Hippocampal formation (tissue), 2 donors: ENCODE data around the gene MYRF.

Experiments used
- DNase-seq, 2 donors: peaks; one replicate each; lab custom pipeline; 2025; lab: John Stamatoyannopoulos, UW

The MYRF gene

DNA sequence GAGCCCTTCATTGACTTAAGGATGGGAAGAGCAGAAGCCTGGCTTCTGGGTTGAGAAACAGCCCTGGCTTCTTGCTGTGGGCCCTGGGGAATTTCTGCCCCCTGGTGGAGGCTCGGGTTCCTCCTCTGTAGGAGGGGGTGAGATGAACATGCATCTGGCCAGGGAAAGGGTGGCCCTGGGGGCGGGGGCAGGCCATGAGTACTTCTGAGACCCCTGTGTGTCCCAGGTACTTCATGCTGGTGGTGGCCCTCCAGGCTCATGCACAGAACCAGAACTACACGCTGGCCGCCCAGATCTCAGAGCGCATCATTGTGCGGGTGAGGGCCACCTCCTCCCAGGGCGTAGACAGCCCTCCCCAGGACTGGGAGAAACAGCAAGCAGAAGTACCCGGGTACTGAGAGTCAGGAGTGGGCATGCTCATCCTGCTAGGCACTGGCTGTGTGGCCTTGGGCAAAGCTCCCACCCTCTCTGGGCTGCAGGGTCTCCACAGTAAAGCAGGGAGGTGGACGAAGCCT, 24.2 kb downstream of the MYRF start:
- DNase-seq: peak; percentile 22 to 56

DNA sequence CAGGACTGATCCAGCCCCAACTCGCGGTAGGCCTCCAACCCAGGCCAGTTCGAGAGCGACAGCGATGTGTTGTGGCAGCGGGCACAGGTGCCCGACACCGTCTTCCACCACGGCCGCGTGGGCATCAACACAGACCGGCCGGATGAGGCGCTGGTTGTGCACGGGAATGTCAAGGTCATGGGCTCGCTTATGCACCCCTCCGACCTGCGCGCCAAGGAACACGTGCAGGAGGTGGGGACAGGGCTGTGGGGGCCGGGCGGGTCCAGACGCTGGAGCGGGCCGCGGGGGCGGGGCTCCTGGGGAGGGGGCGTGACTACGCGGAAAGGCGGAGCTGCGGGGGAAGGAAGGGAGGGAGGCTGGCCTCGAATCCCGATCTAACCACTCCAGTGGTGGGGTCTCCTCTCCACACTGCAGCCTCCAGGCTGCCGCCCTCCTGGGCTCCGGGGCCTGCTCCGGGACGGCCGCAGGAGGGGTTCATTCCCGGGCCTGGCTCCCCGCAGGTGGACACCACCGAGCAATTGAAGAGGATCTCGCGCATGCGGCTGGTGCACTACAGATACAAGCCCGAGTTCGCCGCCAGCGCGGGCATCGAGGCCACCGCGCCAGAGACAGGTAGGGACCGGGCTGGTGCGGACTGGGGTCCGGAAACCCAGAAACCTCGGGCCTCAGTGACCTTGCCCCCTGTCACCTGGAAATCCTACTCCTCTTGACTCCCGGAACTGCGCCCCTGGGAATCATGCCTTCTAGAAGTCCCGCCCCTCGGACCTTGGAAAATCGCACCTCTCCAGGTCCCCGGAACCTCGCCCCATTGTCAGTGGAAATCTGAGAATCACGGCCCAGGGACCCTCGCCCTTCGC, 25.0 kb downstream of the MYRF start:
- DNase-seq: peak in 1 of 2 donors; percentile 28

DNA sequence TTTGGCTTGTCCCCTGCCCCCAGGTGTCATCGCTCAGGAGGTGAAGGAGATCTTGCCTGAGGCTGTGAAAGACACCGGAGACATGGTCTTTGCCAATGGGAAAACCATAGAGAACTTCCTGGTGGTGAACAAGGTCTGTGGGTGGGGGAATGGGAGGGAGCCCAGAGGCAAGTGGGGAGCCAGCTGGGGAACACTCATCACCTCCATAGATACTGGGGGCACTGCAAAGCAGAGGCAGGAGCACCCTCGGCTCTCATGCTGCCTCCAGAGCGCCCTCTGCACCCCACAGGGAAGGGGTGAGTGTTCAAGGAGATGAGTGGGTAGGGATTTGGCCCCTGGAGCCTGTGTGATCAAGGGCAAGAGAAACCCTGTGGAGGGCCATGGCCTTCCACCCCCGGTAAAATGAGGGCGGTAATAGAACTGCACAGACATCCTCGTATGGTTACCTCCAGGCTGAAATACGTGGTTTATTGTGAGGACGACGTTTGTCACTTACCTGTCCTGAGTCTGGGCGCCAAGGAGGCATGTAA, 26.0 kb downstream of the MYRF start:
- DNase-seq: no peak

DNA sequence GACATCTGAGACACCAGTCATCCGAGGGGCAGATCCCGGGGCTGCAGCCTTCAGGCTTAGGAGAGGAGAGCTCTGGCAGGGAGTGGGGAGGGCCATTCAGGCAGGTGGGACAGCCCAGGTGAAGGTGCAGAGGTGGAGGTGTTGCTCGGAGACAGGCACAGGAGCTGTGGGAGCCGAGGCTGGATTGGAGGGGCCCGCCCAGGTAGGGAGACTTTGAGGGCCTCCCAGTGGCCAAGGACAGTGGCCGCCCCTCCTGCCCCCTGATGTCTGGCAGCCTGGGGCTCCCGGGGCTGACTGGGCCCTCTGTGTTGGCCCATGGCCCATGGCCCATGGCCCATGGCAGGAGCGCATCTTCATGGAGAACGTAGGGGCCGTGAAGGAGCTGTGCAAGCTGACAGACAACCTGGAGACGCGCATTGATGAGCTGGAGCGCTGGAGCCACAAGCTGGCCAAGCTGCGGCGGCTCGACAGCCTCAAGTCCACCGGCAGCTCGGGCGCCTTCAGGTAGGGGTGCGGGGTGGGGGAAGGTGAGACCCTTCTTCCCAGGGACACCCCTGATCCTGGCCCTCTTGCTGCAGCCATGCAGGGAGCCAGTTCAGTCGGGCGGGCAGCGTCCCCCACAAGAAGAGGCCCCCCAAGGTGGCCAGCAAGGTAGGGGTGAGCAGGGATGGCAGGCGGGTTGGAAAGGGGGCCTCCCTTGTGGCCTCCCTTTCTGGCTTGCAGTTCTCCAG, 26.6 kb downstream of the MYRF start:
- DNase-seq: no peak

DNA sequence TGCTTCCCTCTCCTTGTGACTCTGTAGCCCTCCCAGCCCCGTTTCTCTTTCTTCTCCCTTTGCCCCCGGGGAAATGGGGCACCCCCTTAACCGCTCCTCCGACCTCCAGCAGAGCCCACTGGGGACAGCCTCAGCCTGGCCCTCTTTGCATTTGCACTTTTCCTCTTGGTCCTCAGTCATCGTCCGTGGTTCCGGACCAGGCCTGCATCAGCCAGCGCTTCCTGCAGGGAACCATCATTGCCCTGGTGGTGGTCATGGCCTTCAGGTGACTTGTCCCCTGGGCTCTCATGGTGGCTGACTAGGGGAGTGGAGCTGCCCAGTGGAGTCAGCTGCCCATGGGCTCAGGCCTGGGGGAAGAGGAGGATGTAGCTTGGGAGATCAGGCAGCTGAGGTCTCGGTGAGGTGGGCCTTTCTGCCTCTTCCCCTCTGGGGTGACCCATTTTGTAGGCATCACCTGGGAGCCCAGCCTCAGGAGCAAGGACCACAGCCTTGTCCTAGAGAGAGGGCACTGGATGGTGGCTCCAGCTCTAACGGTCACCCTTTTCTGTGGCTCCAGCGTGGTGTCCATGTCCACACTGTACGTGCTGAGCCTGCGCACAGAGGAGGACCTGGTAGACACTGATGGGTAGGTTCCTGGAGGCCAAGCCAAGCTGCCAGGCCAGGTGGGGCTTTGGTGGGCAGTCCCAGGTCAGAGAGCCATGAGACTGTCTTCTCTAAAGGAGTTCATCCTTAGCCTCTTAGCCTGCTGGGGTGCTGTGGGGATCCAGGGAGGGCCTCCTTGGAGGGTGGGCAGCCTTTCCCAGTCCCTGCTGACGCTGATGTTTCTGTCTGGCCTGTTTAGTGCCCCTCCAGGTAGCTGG, 27.5 kb downstream of the MYRF start:
- no peak for DNase-seq

DNA sequence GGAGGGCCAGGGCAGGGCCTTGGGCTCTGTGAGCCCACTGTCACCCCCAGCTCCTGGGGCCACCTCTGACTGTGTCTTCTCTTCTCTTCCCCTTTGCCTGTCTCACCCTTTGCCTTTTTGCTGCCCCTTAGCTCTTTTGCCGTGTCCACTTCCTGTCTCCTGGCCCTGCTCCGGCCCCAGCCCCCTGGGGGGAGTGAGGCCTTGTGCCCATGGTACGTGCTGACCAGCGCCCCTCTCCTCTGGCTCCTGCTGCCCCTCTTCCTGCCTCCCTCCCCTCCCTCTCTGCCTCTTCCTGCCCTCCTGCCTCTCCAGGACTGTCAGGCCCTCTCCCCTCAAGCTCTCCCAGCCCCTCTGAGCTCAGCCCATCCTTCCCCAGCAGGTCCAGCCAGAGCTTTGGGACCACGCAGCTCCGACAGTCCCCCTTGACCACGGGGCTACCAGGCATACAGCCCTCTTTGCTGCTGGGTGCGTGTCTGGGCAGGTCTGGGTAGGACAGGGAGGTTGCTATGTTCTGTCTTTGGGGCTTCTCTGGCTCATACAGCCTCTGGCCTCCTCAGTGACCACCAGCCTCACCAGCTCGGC, 28.2 kb downstream of the MYRF start:
- no peak for DNase-seq

DNA sequence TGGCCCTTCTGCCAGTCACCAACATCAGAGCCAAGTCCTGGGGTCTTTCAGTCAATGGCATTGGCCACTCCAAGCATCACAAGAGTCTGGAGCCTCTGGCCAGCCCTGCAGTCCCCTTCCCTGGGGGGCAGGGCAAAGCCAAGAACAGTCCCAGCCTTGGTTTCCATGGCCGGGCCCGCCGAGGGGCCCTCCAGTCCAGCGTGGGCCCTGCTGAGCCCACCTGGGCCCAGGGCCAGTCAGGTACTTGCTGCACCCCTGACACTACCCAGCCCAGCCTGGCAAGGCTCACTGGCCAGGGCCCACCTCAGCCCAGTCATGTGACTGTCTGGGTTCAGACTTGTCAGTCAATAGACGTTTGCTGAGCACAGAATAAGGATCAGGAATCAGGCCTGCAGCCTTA, 29.1 kb downstream of the MYRF start:
- DNase-seq: no peak

DNA sequence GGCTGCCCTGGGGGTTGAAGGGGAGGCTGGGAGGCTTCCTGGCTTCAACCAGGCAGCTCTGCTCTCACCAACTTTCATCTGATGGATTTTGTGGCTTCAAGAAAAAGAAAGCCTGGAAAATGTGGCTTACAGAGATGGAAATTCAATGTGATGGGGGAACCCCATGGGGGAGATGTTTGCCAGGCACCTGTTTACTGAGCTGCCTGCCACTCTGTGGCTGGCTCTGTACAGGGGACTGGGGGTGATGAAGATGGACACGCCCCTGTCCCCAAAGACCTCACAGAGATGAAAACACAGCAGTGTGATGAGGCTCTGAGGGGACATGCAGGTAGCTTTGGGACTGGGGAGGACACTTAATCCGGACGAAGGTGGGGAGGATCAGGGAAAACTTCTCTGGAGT, 29.9 kb downstream of the MYRF start:
- DNase-seq: no peak

DNA sequence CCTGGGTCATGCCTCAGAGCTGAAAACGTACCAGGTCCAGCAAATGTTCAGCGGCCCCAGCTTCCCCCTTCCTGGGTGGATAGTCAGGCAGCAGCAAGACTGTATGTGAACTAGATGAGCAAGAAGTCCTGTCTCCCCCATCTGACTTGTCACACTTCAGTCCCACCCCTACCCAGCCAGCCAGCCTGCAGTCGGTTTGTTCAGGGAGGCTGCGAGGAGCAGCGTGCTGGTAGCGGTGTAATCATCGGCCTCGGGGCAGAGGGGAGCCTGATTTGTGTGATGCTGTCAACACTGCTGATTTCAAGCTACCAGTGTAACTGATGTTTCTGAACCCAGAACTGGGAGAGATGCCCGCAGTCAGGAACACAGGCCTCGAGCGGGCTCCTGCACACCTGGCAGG, 30.4 kb downstream of the MYRF start:
- DNase-seq: no peak

DNA sequence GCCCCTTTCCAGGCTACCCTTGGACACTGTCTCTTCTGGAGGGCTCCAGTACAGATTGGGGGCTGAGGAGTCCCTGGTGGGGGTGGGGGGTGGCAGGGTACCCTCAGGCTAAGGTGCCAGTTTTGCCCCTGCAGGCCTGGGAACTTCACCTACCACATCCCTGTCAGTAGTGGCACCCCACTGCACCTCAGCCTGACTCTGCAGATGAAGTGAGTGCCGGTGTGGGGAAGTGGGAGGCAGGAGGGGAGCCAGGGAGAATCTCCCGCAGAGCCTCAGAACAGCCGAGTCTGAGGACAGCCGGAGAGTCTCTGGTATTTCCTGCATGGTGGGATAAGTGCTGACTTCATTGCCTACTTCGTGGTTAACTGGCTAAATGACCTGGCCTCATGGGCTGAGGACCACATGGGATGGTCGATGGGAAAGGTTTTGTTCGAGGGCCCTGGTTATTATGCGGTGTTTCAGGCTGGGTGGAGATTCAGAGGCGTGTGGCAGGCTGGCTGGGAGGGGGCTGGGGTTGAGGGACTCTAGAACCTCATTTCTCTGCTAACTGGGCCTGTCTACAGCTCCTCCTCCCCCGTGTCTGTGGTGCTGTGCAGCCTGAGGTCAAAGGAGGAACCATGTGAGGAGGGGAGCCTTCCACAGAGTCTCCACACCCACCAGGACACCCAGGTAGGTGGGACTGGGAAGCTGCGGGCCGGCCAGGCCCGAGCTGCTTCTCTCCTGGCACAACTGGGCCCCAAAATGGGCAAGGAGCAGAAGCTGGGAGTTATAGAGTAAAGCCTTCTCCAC, 31.5 kb downstream of the MYRF start:
- DNase-seq: no peak

DNA sequence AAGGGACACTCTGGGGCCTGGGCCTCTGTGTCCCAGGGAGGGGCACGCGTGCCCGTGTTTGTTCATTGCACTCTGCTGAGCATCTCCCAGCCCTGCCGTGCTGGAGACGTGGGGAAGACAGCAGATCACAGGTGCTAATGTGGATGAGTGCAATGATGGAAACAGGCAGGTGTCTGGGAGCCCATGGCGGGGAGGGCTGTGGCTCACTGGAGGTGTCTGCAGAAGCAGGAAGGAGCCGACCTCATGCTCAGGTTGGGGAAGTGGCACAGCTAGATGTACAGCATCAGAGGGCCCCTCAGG, 32.0 kb downstream of the MYRF start:
- no peak for DNase-seq

DNA sequence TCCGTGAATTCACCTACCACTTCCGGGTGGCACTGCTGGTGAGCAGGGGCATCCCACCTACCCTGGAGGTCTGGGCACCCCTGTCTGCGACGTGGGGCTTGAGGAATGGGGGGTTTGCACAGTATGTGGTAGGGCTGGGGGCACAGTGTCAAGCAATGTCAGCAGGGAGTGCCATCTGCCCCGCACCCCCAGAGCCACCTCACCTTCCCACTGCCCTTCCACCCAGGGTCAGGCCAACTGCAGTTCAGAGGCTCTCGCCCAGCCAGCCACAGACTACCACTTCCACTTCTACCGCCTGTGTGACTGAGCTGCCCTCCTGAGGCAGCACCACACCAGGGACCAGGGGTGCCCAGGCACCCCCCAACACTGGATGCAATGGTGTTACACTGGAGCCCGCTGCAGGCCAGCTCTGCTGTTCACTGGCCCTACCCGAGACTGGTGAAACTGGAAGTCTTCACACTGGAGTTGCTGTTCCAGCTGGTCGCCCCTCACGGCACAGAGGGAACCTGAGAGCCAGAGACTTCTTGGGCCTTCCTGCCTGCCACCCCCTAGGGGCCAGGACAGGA, 33.5 kb downstream of the MYRF start:
- DNase-seq: no peak

DNA sequence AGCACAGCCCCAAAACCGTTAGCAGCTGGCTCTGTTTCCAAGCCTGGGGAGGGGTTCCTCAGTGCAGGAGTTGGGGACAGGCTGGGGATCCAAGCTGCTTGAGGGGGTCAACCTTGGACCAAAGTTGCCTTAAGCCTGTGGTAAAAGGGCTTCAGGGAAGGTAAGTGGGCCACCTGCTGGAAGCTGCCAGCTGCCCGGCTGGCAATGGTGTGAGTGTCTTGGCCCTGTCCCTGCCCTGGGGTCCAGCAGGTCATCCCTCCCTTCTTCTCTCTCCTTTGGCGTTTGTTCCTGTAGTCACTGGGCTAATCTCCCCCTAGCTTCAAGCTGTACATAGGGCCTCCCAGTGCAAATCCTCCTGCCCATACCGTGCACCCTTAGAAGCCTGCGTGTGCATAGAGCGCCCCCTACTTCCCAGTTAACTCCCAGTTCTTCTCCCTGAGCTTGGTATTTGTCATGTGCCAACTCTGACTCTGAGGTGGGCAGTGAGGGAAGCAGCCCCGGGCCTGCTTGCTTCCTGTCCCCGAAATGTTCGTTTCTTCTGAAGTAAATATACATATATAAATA, 35.6 kb downstream of the MYRF start:
- peak; percentile 62 to 78 for DNase-seq

DNA sequence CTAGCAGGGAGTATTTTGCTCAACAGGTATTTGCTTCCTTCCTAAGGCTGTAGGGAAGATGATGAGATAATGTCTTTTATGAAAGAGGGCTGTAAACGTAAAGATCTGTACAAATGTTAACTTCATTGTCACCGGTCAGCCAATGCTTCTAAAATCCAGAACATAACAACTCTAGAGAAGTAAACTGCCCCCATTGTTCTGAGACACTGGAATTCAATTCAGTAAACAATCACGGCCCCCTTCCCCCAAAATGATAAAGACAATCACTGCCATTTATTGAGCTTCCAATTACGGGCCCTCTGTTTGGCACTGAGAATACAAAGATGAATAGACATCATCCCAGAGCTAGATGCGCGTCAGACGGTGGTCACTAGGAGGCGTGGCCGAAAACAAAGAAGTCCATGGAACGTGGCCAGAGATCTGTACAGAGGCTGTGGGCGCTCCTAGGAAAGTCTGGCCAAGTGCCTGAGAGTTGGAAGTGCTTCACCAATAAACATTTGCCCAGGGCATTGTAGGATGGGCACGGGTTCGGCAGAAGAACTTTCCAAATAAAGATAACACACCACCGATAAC, 39.4 kb downstream of the MYRF start:
- peak; percentile 85 to 97 for DNase-seq

DNA sequence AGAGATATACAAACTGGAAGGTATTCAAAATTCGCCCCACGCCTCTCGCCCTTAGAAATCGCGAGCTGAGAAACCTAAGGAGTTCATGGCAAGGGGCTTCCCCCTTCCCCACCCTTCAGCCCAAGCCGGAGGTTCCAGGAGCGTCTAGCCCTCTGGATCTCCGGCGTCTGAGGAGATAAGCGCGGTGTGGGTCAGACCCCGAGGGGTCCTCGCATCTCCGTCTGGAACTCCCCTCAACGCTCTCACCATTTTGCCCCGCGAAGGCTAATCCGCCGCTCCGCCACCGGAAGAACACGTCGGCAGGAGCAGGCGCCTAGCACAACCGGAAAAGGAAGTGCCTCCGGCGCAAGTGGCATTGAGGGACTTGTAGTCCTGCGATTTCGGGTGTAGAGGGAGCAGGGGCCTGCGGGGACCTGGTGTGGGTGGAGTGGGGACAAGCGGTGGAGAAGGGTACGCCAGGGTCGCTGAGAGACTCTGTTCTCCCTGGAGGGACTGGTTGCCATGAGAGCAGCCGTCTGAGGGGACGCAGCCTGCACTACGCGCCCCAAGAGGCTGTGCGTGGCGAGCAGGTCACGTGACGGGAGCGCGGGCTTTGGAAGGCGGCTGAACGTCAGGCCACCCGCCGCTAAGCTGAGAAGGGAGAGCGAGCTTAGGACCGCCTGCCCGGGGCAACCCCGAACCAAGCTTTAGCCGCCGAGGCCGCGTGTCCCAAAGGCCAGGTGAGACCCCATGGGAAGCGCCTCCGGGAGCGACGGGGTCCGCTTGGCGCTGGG, 40.1 kb downstream of the MYRF start, which contains the start of the genes FEN1 and TMEM258:
Gene FEN1, plus strand, starts transcription at position 602 of the 773 bp plus-strand sequence. CDS start 2,451 bp downstream, outside the sequence.
Gene TMEM258, minus strand, starts transcription at position 290 of the 773 bp plus-strand sequence. Its CDS starts 41 bp downstream, at position 249.
- DNase-seq: peak; percentile 91 to 95

DNA sequence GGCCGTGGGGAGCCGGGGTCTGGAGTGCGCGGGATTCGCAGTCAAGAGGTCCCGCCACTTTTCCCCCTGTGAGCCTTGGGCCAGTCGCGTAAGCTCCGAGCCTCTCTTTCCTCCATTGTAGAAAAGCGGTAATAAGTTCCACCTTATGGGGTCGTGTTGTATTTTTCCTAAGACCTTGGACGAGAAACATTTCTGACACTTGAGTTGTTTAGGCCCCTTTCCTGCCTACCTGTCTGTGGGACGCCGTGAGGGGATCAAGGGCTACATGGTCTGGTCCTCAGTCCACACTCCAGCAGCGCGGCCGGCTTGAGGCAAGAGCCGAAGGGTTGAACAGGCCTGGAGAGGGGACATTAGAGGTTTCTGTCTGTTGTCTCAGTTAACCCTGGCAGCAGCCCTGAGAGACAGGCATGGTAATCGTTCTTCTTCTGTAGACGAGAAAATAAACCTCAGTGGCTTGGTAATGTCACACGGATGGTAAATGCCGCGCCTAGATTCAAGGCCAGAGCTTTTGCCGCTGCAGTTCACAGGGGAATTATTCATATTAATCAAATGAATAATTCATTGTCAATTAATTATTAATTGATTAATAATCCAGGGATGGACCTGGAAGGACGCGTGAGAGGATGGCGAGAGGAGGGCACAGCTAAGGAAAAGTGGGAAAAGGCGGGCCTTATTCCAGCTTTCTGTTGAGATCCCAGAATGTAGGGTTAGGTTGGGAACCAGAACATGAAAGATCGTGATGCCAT, 40.8 kb downstream of the MYRF start:
- DNase-seq: no peak

DNA sequence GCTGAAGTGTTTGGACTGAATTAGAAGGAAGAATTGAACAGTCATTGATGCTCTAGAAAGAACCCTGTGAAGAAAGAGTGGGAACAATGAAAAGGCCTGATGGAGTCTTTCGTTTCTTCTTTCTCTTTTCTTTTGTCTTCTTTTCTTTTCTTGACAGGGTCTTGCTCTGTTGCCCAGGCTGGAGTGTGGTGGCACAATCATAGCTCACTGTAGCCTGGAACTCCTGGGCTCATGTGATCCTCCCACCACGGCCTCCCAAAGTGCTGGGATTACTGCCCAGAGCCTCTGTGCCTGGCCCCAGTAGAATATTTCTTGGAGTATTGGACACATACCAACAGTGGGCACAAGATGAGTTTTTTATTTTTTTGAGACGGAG, 41.4 kb downstream of the MYRF start:
- no peak for DNase-seq

DNA sequence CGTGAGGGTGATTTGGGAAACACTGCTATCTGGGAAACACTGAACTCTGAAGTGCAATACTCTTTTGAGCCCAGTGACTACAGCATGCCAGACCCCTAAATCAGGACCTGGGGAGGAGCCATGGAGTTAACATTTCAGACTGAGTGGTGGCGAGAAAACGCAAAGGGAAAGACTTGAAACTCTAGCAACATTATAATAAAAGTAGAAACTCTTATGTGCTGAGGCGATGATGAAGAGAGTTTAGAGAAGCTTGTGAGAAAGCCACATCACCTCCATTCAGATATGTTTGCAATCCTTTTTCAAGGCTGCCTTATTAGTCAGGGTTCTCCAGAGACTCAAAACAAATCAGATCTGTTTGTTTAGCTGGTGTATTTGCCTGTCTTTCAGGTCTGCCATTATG, 42.1 kb downstream of the MYRF start:
- no peak for DNase-seq
